GM19467 (cell line): ENCODE results near the gene C4A.
"Not testable (repeated sequence)": the region's sequence is repeated elsewhere in the genome, so short reads cannot be mapped to it uniquely, and the experiment has no call there.

ENCODE experiments used
- ATAC-seq: cut with Tn5 transposase; IDR thresholded peaks from one replicate; pipeline ENCODE4 v1.9.1; 2021; ENCODE audit warnings: mild to moderate bottlenecking, moderate library complexity; ENCODE audit not compliant: unreplicated experiment

C4A gene

GRCh38 chr6:32014547-32014946, 32.7 kb downstream of the C4A start, which contains the start of gene C4B:
TSS of gene C4B (plus strand) at chr6:32014795. CDS start at chr6:32014846, 51 bp downstream.
- not testable (repeated sequence) for ATAC-seq

GRCh38 chr6:32022100-32022499, 40.2 kb downstream of the C4A start:
- not testable (repeated sequence) for ATAC-seq

- not testable (repeated sequence) for ATAC-seq
These were observed 46.8 kb downstream of the C4A start for GRCh38 chr6:32028631-32029030.

- ATAC-seq = not testable (repeated sequence)
These were observed 47.7 kb downstream of the C4A start for GRCh38 chr6:32029553-32029952.

- not testable (repeated sequence) for ATAC-seq
These were observed 53.6 kb downstream of the C4A start for GRCh38 chr6:32035283-32036013.

- not testable (repeated sequence) for ATAC-seq
These were observed 55.3 kb downstream of the C4A start for GRCh38 chr6:32037136-32037535.

GRCh38 chr6:32037598-32038524, 56.0 kb downstream of the C4A start, which contains the start of gene CYP21A2:
TSS of gene CYP21A2 (plus strand) at chr6:32038415. CDS start at chr6:32038423, 8 bp downstream.
- ATAC-seq = not testable (repeated sequence)

- ATAC-seq = not testable (repeated sequence)
These were observed 57.0 kb downstream of the C4A start for GRCh38 chr6:32038878-32039277.

- ATAC-seq = not testable (repeated sequence)
These were observed 57.7 kb downstream of the C4A start for GRCh38 chr6:32039321-32040274.

- not testable (repeated sequence) for ATAC-seq
These were observed 58.6 kb downstream of the C4A start for GRCh38 chr6:32040299-32041049.

- not testable (repeated sequence) for ATAC-seq
These were observed 59.1 kb downstream of the C4A start for GRCh38 chr6:32041050-32041321.

- not testable (repeated sequence) for ATAC-seq
These were observed 59.5 kb downstream of the C4A start for GRCh38 chr6:32041385-32041784.

- not testable (repeated sequence) for ATAC-seq
These were observed 60.4 kb downstream of the C4A start for GRCh38 chr6:32042276-32042675.

GRCh38 chr6:32043589-32044380, 61.9 kb downstream of the C4A start:
- ATAC-seq = not testable (repeated sequence)

GRCh38 chr6:32044916-32045315, 63.1 kb downstream of the C4A start:
- not testable (repeated sequence) for ATAC-seq

GRCh38 chr6:32045811-32046449, 64.1 kb downstream of the C4A start:
- ATAC-seq = no peak

- ATAC-seq = no peak
These were observed 64.7 kb downstream of the C4A start for GRCh38 chr6:32046450-32047083.

GRCh38 chr6:32047084-32047478, 65.2 kb downstream of the C4A start:
- no peak for ATAC-seq
